OCI-LY3 (cell line): ENCODE measurements around the gene LGI1.

Source experiments
- H2AFZ ChIP-seq: fragments of 200-600, 300-600 bp; shearing (Covaris generic); 2 replicates; pipeline ENCODE4 v1.6.0; 2014; ENCODE audit warnings: antibody characterized with exemption, low read depth, low read length
- H3K27ac ChIP-seq: fragments of 200-600, 300-600 bp; sonication (generic); 2 replicates; pipeline ENCODE4 v1.5.1; 2014; ENCODE audit warnings: mild to moderate bottlenecking, low read length, moderate library complexity, mixed read lengths
- H3K27me3 ChIP-seq: fragments of 200-600, 300-600 bp; sonication (generic); 2 replicates; pipeline ENCODE4 v1.6.1; 2014; ENCODE audit warnings: low read depth, low read length, mixed read lengths
- H3K36me3 ChIP-seq: fragments of 200-600, 300-600 bp; sonication (generic); replicated peaks from 2 replicates; pipeline ENCODE3; 2014; ENCODE audit warnings: low read depth, low read length, mixed read lengths
- H3K4me1 ChIP-seq: fragments of 300-600, 200-600 bp; sonication (generic); 2 replicates; pipeline ENCODE4 v1.6.1; 2014; ENCODE audit warnings: low read length, mixed read lengths
- H3K4me2 ChIP-seq: fragments of 200-600, 300-600 bp; sonication (generic); 2 replicates; pipeline ENCODE4 v1.6.1; 2014; ENCODE audit warnings: low read length, mixed read lengths
- H3K4me3 ChIP-seq: fragments of 300-600, 200-600 bp; sonication (generic); 2 replicates; pipeline ENCODE4 v1.5.1; 2014; ENCODE audit warnings: antibody characterized with exemption, mild to moderate bottlenecking, low read length, moderate library complexity
- H3K79me2 ChIP-seq: fragments of 300-600, 200-600 bp; shearing (Covaris generic); 2 replicates; pipeline ENCODE4 v1.6.1; 2014; ENCODE audit warnings: mild to moderate bottlenecking, low read length, mixed read lengths
- H3K9ac ChIP-seq: fragments of 300-600, 200-600 bp; shearing (Covaris generic); 2 replicates; pipeline ENCODE4 v1.6.0; 2014; ENCODE audit warnings: mild to moderate bottlenecking, low read length, moderate library complexity
- H3K9me3 ChIP-seq: fragments of 200-600, 300-600 bp; shearing (Covaris generic); 2 replicates; pipeline ENCODE4 v1.6.1; 2014; ENCODE audit warnings: low read length, mixed read lengths; ENCODE audit not compliant: insufficient read depth
- H4K20me1 ChIP-seq: fragments of 200-600, 300-600 bp; sonication (generic); 2 replicates; pipeline ENCODE4 v1.6.1; 2016; ENCODE audit warnings: low read length, mixed read lengths; ENCODE audit not compliant: insufficient read depth
- CTCF ChIP-seq: fragments of 200-600, 300-600 bp; sonication (generic); IDR thresholded peaks from 2 replicates; pipeline ENCODE4 v1.5.1; 2014; ENCODE audit warnings: antibody characterized with exemption, low read length, low read depth
- EZH2phosphoT487 ChIP-seq: fragments of 200-600 bp; shearing (Covaris generic); IDR thresholded peaks from 2 replicates; pipeline ENCODE4 v1.6.1; 2018; ENCODE audit warnings: antibody characterized with exemption, mixed run types, low read depth

LGI1 gene

DNA sequence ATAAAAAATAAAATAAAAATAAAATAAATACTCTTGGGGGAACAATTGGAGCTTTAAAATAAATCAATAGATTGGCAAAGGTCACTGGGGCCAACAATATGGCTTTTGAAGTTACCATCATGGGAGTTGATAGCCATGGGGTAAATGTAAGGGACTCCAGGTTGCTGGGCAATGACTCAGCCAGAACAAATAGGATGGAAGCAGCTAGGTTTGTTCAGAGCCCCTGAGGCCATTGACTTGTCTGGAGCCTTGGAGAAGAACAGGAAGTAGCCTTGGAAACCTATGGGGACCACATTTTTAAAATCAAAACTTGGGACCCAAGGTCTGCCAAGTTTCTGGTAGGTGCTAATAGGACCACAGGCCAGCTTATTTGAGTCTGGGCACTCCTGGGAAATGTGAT, 35.2 kb upstream of the LGI1 start:
- no peak overlapping the region for H3K4me2 ChIP-seq
- no peak overlapping the region for H3K4me3 ChIP-seq
- H4K20me1 ChIP-seq = no peaks in the 10 kb centered on the region
- no peak overlapping the region for H2AFZ ChIP-seq
- no peak overlapping the region for H3K9ac ChIP-seq
- no peaks in the 10 kb centered on the region for H3K9me3 ChIP-seq
- H3K36me3 ChIP-seq = no peaks in the 10 kb centered on the region
- H3K27ac ChIP-seq = no peak overlapping the region
- TF ChIP-seq CTCF (no peak), EZH2phosphoT487 (no peak)
- H3K4me1 ChIP-seq = peaks cover 26% of the 10 kb centered on the region
- no peaks in the 10 kb centered on the region for H3K27me3 ChIP-seq
- H3K79me2 ChIP-seq = no peaks in the 10 kb centered on the region

GRCh38 chr10:93723153-93723552, 34.6 kb upstream of the LGI1 start:
- peaks cover 23% of the 10 kb centered on the region for H3K4me1 ChIP-seq
- no peaks in the 10 kb centered on the region for H3K9me3 ChIP-seq
- no peak overlapping the region for H3K4me2 ChIP-seq
- no peak overlapping the region for H3K4me3 ChIP-seq
- H4K20me1 ChIP-seq = no peaks in the 10 kb centered on the region
- no peak for TF ChIP-seq CTCF
- no peak for TF ChIP-seq EZH2phosphoT487
- H3K27ac ChIP-seq = no peak overlapping the region
- no peaks in the 10 kb centered on the region for H3K79me2 ChIP-seq
- H3K9ac ChIP-seq = no peak overlapping the region
- H3K36me3 ChIP-seq = no peaks in the 10 kb centered on the region
- H3K27me3 ChIP-seq = no peaks in the 10 kb centered on the region
- no peak overlapping the region for H2AFZ ChIP-seq

DNA sequence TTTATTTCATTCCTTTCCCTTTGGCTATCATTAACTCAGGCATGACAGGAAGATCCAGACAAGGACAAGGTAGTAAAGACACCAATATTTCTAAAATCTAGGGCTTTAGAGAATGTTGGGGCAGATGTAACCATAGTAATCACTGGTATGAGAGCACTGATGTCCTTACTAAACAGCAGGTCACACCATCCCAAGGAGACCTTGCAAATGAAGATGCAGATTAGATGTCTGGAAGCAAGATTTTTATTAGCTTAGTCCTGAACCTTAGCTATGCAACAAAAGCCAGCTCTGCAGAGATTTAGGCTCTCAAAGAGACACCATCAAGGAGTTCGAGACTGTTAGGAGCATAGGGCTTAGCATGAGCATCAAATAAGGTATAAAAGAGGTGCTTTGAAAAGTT, 31.7 kb upstream of the LGI1 start:
- Histone ChIP-seq H4K20me1 (no peaks in the 10 kb centered on the region), H2AFZ (no peak overlapping the region), H3K36me3 (no peaks in the 10 kb centered on the region), H3K4me2 (no peak overlapping the region), H3K27ac (no peak overlapping the region), H3K4me1 (peaks cover 6% of the 10 kb centered on the region; the same call in 1 of the 2 replicates), H3K9me3 (no peaks in the 10 kb centered on the region), H3K4me3 (no peak overlapping the region), H3K9ac (no peak overlapping the region), H3K79me2 (no peaks in the 10 kb centered on the region), H3K27me3 (no peaks in the 10 kb centered on the region)
- TF ChIP-seq CTCF (no peak), EZH2phosphoT487 (no peak)

DNA sequence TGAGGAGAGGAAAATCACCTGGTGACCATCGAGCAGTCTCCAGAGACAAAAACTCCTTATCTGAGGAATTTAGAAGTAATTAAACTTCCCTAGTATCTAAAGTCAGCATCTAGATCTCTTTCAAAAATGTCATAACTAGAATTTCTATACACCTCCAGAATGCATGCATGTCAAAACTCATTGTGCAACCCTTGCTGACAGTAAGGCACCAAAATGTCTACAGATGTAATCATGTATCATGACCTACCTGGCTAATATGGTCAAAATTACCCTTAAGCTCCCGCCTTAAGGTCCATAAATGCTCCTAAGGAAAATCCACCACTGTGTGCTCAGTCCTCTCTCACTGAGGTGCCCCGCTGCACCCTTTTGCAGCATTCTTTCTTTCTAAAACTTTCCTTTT, 16.4 kb upstream of the LGI1 start:
- no peak overlapping the region for H3K9ac ChIP-seq
- H3K4me1 ChIP-seq = peaks cover 21% of the 10 kb centered on the region
- H3K27ac ChIP-seq = no peak overlapping the region
- H3K4me3 ChIP-seq = no peak overlapping the region
- H4K20me1 ChIP-seq = no peaks in the 10 kb centered on the region
- H3K9me3 ChIP-seq = no peaks in the 10 kb centered on the region
- no peaks in the 10 kb centered on the region for H3K79me2 ChIP-seq
- H3K36me3 ChIP-seq = no peaks in the 10 kb centered on the region
- no peak for TF ChIP-seq CTCF
- TF ChIP-seq EZH2phosphoT487 = no peak
- no peak overlapping the region for H2AFZ ChIP-seq
- H3K27me3 ChIP-seq = no peaks in the 10 kb centered on the region
- no peak overlapping the region for H3K4me2 ChIP-seq
